T follicular helper cell (primary cell): ENCODE measurements around the gene SEPTIN5.
"Not testable (repeated sequence)": the region's sequence is repeated elsewhere in the genome, so short reads cannot be mapped to it uniquely, and the experiment has no call there.

Experiments
- DNase-seq: peaks from one replicate; pipeline ENCODE4 v3.0.0-alpha.2; 2020; ENCODE audit warnings: low read depth

The SEPTIN5 gene

GRCh38 chr22:19680911-19681862 lies 33.1 kb upstream of the SEPTIN5 start:
- DNase-seq = no peak

DNA sequence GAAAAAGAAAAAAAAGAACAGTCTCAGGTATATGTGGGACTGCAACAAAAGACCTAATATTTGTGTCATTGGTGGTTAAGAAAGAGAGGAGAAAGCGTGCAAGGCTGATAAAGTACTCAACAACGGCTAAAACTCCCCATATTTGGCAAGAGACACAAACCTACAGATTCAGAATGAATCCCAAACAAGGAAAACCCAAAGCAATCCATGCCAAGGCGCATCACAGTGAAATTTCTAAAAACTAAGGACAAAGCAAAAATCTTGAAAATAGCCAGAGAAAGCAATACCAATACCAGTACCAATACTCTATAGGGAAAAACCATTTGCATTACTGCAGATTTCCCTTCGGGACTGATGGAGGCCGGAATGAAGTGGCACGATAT lies 32.4 kb upstream of the SEPTIN5 start:
- no peak for DNase-seq

GRCh38 chr22:19686946-19687345 lies 27.4 kb upstream of the SEPTIN5 start:
- DNase-seq = no peak

- no peak for DNase-seq
Observed at GRCh38 chr22:19687561-19688300, 26.6 kb upstream of the SEPTIN5 start.

- DNase-seq = no peak
Observed at GRCh38 chr22:19688301-19689290, 25.7 kb upstream of the SEPTIN5 start.

DNA sequence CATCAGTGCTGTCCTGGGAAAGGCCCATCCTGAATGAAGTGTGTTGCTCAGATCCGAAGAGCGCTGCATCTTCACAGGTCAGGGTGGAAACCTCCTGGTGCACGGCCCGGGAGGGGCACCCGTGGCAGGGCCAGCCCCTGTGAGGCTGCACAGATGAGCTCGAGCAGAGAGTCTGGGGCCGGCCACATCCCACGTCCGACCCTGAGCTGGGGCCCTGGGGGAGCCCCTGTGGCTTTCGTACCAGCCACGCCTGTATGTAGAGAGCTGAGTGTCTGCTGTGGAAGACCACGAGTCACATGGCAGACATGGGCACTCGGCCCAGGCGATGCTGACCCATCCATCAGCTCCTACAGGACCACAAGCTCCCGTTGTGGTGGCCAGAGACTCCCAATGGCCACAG lies 24.9 kb upstream of the SEPTIN5 start:
- no peak for DNase-seq

- DNase-seq = no peak
Observed at GRCh38 chr22:19691007-19691720, 23.1 kb upstream of the SEPTIN5 start.

DNA sequence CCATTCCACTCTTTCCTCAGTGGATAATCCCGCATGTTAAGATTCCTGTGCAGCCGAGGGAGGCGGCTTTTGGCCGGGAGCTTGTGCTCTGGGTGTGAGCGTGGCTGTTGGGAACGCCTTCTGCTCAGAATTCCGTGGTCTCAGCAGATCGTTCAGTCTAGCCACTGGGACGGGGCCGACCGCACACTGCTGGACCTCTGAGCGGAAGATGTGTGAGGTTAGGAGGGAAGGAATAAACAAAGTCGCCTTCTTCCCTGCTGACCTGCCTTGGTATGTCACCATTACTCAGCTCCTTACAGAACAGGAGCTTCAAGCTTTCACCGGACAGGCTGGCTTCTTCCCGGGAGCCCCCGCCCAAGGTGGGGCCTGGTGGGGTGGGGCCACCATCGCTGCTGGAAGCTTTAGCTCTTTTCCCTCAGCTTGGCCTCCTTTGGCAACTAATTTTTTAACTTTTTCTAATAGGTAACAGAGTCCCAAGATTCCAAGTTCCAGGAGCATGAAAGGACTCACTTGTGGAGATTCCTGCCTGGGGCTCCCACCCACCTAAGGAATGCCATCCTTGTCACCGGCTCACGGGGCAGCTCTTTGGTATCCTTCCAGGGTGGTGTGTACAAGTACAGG lies 22.5 kb upstream of the SEPTIN5 start:
- no peak for DNase-seq

DNA sequence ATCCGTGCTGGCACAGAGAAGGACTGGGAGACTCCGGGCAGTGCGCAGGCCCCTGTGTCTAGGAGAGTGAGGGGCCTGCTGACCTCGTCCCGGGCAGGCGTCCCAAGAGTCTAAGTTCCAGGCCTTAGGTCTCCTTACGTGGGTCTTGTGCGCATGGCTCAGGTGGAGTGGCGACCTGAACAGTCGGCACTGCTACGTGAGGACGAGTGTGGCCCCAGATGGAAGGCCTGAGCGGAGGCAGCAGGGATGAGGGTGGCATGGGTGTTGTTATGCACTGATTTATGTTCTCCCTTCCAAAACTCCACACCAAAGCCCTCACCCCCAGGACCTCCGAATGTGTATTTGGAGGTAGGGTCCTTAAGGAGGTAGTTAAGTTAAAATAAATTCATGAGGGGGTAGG lies 20.7 kb upstream of the SEPTIN5 start:
- no peak for DNase-seq

DNA sequence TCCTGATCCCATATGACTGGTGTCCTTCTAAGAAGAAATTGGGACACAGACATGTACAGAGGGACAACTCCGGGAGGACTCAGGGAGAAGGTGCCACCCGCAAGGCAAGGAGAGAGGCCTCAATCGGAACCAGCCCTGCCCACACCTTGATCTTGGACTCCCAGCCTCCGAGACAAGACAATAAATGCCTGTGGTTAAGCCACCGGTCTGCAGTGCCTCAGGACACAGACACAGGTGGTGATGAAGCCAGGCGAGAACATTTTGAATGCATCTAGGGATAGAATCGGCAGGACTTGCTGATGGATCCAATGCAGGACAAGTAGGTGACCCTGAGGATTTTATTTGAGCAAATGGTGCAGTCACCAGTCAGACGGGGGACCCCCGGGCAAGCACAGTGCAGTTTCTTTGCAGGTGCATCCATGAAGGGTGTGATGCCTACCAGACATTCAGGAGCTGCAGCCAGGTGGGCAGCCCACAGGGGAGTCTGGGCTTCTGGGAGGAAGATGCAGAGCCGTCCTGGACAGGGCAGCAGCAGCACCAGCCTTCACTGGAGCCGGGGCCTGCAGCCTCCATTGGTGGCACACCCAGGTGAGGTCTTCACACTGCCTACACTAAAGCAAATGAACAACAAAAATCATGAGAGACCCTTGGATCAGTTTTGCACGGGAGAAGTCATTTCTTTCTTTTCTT lies 20.2 kb upstream of the SEPTIN5 start:
- no peak for DNase-seq

DNA sequence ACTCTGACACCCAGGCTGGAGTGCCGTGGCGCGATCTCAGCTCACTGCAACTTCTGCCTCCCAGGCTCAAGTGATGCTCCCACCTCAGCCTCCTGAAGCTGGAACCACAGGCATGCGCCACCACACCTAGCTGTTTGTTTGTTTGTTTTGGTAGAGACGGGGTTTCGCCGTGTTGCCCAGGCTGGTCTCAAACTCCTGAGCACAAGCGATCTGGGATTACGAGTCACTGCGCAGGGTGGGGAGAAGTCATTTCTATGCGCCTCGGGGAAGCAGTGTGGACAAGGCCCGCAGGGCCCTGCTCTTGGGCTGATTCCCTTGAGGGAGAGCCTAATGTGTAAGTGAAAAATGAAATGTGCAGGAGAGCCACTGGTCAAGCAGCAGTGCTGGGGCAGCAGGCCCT lies 19.6 kb upstream of the SEPTIN5 start:
- no peak for DNase-seq

GRCh38 chr22:19696504-19697276 lies 17.6 kb upstream of the SEPTIN5 start:
- DNase-seq = no peak

GRCh38 chr22:19697871-19698270 lies 16.4 kb upstream of the SEPTIN5 start:
- DNase-seq = not testable (repeated sequence)

- DNase-seq = no peak
Observed at GRCh38 chr22:19700790-19701419, 13.4 kb upstream of the SEPTIN5 start.

GRCh38 chr22:19701420-19702145 lies 12.7 kb upstream of the SEPTIN5 start:
- DNase-seq = no peak

GRCh38 chr22:19703869-19704268 lies 10.4 kb upstream of the SEPTIN5 start:
- no peak for DNase-seq

GRCh38 chr22:19704355-19705015 lies 9.8 kb upstream of the SEPTIN5 start:
- no peak for DNase-seq
